K562 (cell line): ENCODE data around the gene ARL8A. TPM values are rescaled to one million over a fixed set of nuclear protein-coding genes. Genes with fewer than 3 reads are reported as not detected.
A peak's percentile ranks its signal among the peaks of the same experiment; 100 is the strongest.

ENCODE experiments used
- ATAC-seq: fragments of 200-7000 bp; cut with Tn5 transposase; 3 replicates; pipeline ENCODE4 v1.9.1; 2020; ENCODE audit warnings: moderate library complexity
- BruUV-seq: library from RNA; stranded (reverse); fragments of 400-500 nt; replicated peaks from 2 replicates; lab custom pipeline; 2021; lab: Mats Ljungman, UMichigan
- CTCF ChIA-PET: fragments of 300-600 bp; formaldehyde crosslinking; extraction: SDS; loops from one replicate; lab custom pipeline; 2021; ENCODE audit warnings: low intra/inter-chr PET ratio; lab: Yijun Ruan, JAX
- POLR2A ChIA-PET: fragments of 300-600, 350-650 bp; sonication (Branson Sonifier 250); formaldehyde crosslinking; extraction: SDS; loops from one replicate; lab custom pipeline; 2021; ENCODE audit warnings: antibody characterized with exemption, inconsistent platforms; lab: Yijun Ruan, JAX
- DNase-seq, 4 experiments: peaks; one replicate each; pipeline versions ENCODE4 v3.0.0 to v3.0.0-alpha.2; 2011 to 2018; ENCODE audit warnings: low spot score in 3 of 4, mixed read lengths in 3 of 4; ENCODE audit errors: extremely low read depth in 1 of 4
- FAIRE-seq: peaks from 2 replicates; lab custom pipeline; 2011; peaks lifted over from hg19 to GRCh38; lab: Jason Lieb, UNC
- H2AFZ ChIP-seq: 2 replicates; pipeline ENCODE4 v1.6.0; 2011; ENCODE audit warnings: low read depth, low read length, control low read depth, inconsistent platforms
- H3K27ac ChIP-seq: fragments of 200-600 bp; 3 replicates; pipeline ENCODE4 v1.8.0; 2011; ENCODE audit warnings: low read depth, mild to moderate bottlenecking, control low read depth, inconsistent platforms, low read length, moderate library complexity, mixed read lengths; ENCODE audit errors: extremely low read depth
- H3K27me3 ChIP-seq, 2 experiments: fragments of 300-600 bp in 1 of 2; 2 replicates in 1 of 2; 3 replicates in 1 of 2; pipeline versions ENCODE4 v1.6.0 to v1.8.0; 2011; ENCODE audit warnings: inconsistent platforms in 2 of 2, low read length in 2 of 2, mild to moderate bottlenecking in 1 of 2, mixed read lengths in 1 of 2, moderate library complexity in 1 of 2; ENCODE audit not compliant: control insufficient read depth in 2 of 2, insufficient read depth in 2 of 2
- H3K36me3 ChIP-seq: fragments of 300-600 bp; 3 replicates; pipeline ENCODE4 v1.8.0; 2011; ENCODE audit warnings: mild to moderate bottlenecking, low read length, inconsistent platforms; ENCODE audit not compliant: control insufficient read depth, insufficient read depth
- H3K4me1 ChIP-seq, 2 experiments: fragments of 200-600 bp in 1 of 2; replicated peaks in 1 of 2; 2 replicates in 1 of 2; 3 replicates in 1 of 2; pipeline versions ENCODE4 v1.5.1 to v1.8.0; 2011; ENCODE audit warnings: inconsistent platforms in 2 of 2, low read length in 2 of 2, mild to moderate bottlenecking in 1 of 2, mixed read lengths in 1 of 2, moderate library complexity in 1 of 2; ENCODE audit not compliant: control insufficient read depth in 2 of 2, insufficient read depth in 2 of 2
- H3K4me2 ChIP-seq: 2 replicates; pipeline ENCODE4 v1.6.1; 2011; ENCODE audit warnings: low read length, control low read depth, inconsistent platforms, mixed read lengths; ENCODE audit not compliant: insufficient read depth
- H3K4me3 ChIP-seq: fragments of 200-600 bp; sonication (generic), shearing (Covaris generic); 2 replicates; pipeline ENCODE4 v1.5.1; 2016; ENCODE audit warnings: control low read depth, inconsistent platforms
- H3K79me2 ChIP-seq: fragments of 200-600 bp; 3 replicates; pipeline ENCODE4 v1.8.0; 2011; ENCODE audit warnings: low read length, inconsistent platforms; ENCODE audit not compliant: control insufficient read depth, insufficient read depth
- H3K9ac ChIP-seq, 2 experiments: 2 replicates each; pipeline versions ENCODE4 v1.6.0 to v1.6.1; 2011; ENCODE audit warnings: low read depth in 2 of 2, low read length in 2 of 2, control low read depth in 1 of 2, inconsistent platforms in 1 of 2, mild to moderate bottlenecking in 1 of 2, mixed read lengths in 1 of 2; ENCODE audit not compliant: insufficient read depth in 1 of 2
- H3K9me1 ChIP-seq: one replicate; pipeline ENCODE4 v1.6.0; 2011; ENCODE audit warnings: inconsistent platforms, mild to moderate bottlenecking, low read length, moderate library complexity; ENCODE audit not compliant: control insufficient read depth, insufficient read depth
- H3K9me3 ChIP-seq: replicated peaks from 2 replicates; pipeline ENCODE4 v1.5.1; 2011; ENCODE audit warnings: low read depth, low read length, inconsistent platforms; ENCODE audit not compliant: control insufficient read depth, insufficient read depth
- H4K20me1 ChIP-seq: replicated peaks from 2 replicates; pipeline ENCODE4 v1.6.1; 2011; ENCODE audit warnings: low read length, inconsistent platforms, mixed read lengths; ENCODE audit not compliant: control insufficient read depth, insufficient read depth
- CBFB ChIP-seq: sonication (generic); formaldehyde crosslinking; IDR thresholded peaks from 2 replicates; pipeline ENCODE4 v1.4.0; 2020; ENCODE audit warnings: mild to moderate bottlenecking, missing genetic modification reagents
- CEBPG ChIP-seq, 3 experiments: fragments of 200-800 bp in 1 of 3; sonication (Bioruptor generic) in 1 of 3; sonication (generic) in 1 of 3; formaldehyde crosslinking in 1 of 3; IDR thresholded peaks in 2 of 3; conservative IDR thresholded peaks in 1 of 3; 2 replicates each; pipeline versions ENCODE4 v1.6.1 to v1.8.0; 2016 to 2022; ENCODE audit warnings: missing compliant biosample characterization in 2 of 3, missing genetic modification characterization in 2 of 3, mild to moderate bottlenecking in 1 of 3, missing genetic modification reagents in 1 of 3
- IRF2 ChIP-seq: sonication (generic); formaldehyde crosslinking; IDR thresholded peaks from 2 replicates; pipeline ENCODE4 v1.8.1; 2022; ENCODE audit warnings: mild to moderate bottlenecking, missing genetic modification reagents
- TAF1 ChIP-seq: IDR thresholded peaks from 2 replicates; pipeline ENCODE4 v1.6.1; 2011; ENCODE audit warnings: mild to moderate bottlenecking, low read length, moderate library complexity; ENCODE audit not compliant: insufficient read depth, control insufficient read depth, severe bottlenecking; ENCODE audit errors: extremely low read depth
- TAF7 ChIP-seq: fragments of 450-650 bp; IDR thresholded peaks from 2 replicates; pipeline ENCODE4 v1.6.1; 2016; ENCODE audit warnings: missing genetic modification characterization, missing compliant biosample characterization
- ZBTB40 ChIP-seq, 2 experiments: fragments of 450-650 bp in 1 of 2; sonication (generic) in 1 of 2; formaldehyde crosslinking in 1 of 2; IDR thresholded peaks; 2 replicates each; pipeline versions ENCODE4 v1.7.1 to v1.9.0; 2016 to 2022; ENCODE audit warnings: inconsistent platforms in 1 of 2, mild to moderate bottlenecking in 1 of 2, missing genetic modification reagents in 1 of 2
- ZBTB9 ChIP-seq: fragments of 450-650 bp; formaldehyde crosslinking; IDR thresholded peaks from 2 replicates; pipeline ENCODE4 v1.4.0; 2020; ENCODE audit warnings: mild to moderate bottlenecking, moderate library complexity
- ZNF644 ChIP-seq: fragments of 200-800 bp; sonication (Bioruptor generic); IDR thresholded peaks from 2 replicates; pipeline ENCODE4 v1.6.1; 2016; ENCODE audit warnings: low read depth, missing genetic modification characterization, missing compliant biosample characterization
- WGBS: fragments of 100-300 bp; shearing (Covaris generic); methylation state at CpG from one replicate; pipeline ENCODE4 v1.1.6; 2016; ENCODE audit warnings: low coverage, mixed read lengths; ENCODE audit not compliant: insufficient coverage; ENCODE audit errors: missing lambda C conversion rate; 5-methylcytosine and 5-hydroxymethylcytosine counted together
- in situ Hi-C: fragments of 300-500 bp; cut with MboI; formaldehyde crosslinking; loops from 4 replicates; pipeline ENCODE4 v1.15.0; 2018; ENCODE audit warnings: inconsistent platforms, mixed read lengths
- intact Hi-C: fragments of 100-400 bp; cut with micrococcal nuclease; formaldehyde crosslinking; loops from 2 replicates; pipeline ENCODE4 v1.14.2; 2022
- polyA plus RNA-seq, 8 experiments: library from polyadenylated mRNA; depleted of rRNA in 4 of 8; stranded (reverse) in 5 of 8; unstranded in 3 of 8; fragments of >200 nt; fragmentation: Nextera tagmentation in 2 of 8; fragmentation: Illumina TruSeq in 1 of 8; extraction: Ambion mirVana in 2 of 8; extraction: Trizol in 1 of 8; gene quantifications; 2 replicates each; pipeline versions ENCODE4 v1.2.1 to v1.2.3, GENCODE V29; 2011 to 2014; ENCODE audit warnings: inconsistent platforms in 1 of 8, missing spikeins in 1 of 8
- total RNA-seq, 7 experiments: library from RNA; depleted of rRNA in 6 of 7; stranded (reverse); fragments of >200 nt in 6 of 7; fragmentation: Illumina TruSeq in 2 of 7; extraction: Trizol in 2 of 7; gene quantifications; 2 replicates each; pipeline versions ENCODE4 v1.2.1 to v1.2.3, GENCODE V29; 2011 to 2021; ENCODE audit warnings: low replicate concordance in 1 of 7

The ARL8A gene
- total and polyA plus RNA-seq, 9 of the 15 experiments (the other 6 are each of a cell fraction or from before 2014, with no cell fraction given) = 0.17 to 27.3 (median 15.6) TPM

GRCh38 chr1:202161151-202162046 lies 16.9 kb upstream of the ARL8A start:
- Histone ChIP-seq H3K9me1 (no peaks in the 10 kb centered on the region), H3K9me3 (no peaks in the 10 kb centered on the region), H3K4me1 (peaks cover 84 to 89% of the 10 kb centered on the region in 2 experiments), H3K27ac (peak overlapping the region; percentile 99), H4K20me1 (no peaks in the 10 kb centered on the region), H3K4me3 (peak overlapping the region; percentile 57), H3K4me2 (peak overlapping the region; percentile 90), H3K79me2 (peaks cover 98% of the 10 kb centered on the region), H3K36me3 (peaks cover 25% of the 10 kb centered on the region; the same call in 2 of the 3 replicates), H3K9ac (peak overlapping the region; percentile 89 to 91), H3K27me3 (no peaks in the 10 kb centered on the region), H2AFZ (peak overlapping the region; percentile 54)
- in situ Hi-C loops (no loop called here), intact Hi-C loops (no loop called here)
- ATAC-seq (peak; percentile 13), FAIRE-seq (peak; percentile 37), DNase-seq (peak; percentile 42 to 65 (median 57))
- POLR2A ChIA-PET = interaction anchor here (0.6 to 3.2 kb wide), 8 partner anchors 7 to 218 kb away, joined by 3 to 21 read pairs (median 3); no protein-coding TSS in a partner anchor
- 8% methylated on average over 21 of the region's 22 CpGs for WGBS
- CTCF ChIA-PET = no interaction called here
- no TSS peak for BruUV-seq
- TF ChIP-seq TAF7 (tag) (0 out of 2 replicates have a peak, but pooled peaks have one; percentile 21), ZBTB40 (IDR thresholded peaks at IDR 0.05) (no peak), ZBTB40 (CRISPR knock-in tag; IDR thresholded peaks at IDR 0.05) (no peak), IRF2 (CRISPR knock-in tag) (no peak), ZBTB9 (CRISPR knock-in tag) (peak; percentile 55; the same call in 1 of the 2 replicates), ZNF644 (peak; percentile 13; the same call in 1 of the 2 replicates), CEBPG (CRISPR knock-in tag; IDR thresholded peaks at IDR 0.05) (no peak), CEBPG (tag; conservative IDR thresholded peaks at IDR 0.05 in 1 of 2, IDR thresholded peaks at IDR 0.05 in 1 of 2) (no peak), CBFB (CRISPR knock-in tag) (0 out of 2 replicates have a peak, but pooled peaks have one; percentile 7), TAF1 (peak; percentile 5)
